ENCODE measurements around the gene NLGN1. TPM values are rescaled to one million over a fixed set of nuclear protein-coding genes. Genes with fewer than 3 reads are reported as not detected.

Gene NLGN1
- total RNA-seq, 1 donor from 2014 or later: 6.5 TPM

DNA sequence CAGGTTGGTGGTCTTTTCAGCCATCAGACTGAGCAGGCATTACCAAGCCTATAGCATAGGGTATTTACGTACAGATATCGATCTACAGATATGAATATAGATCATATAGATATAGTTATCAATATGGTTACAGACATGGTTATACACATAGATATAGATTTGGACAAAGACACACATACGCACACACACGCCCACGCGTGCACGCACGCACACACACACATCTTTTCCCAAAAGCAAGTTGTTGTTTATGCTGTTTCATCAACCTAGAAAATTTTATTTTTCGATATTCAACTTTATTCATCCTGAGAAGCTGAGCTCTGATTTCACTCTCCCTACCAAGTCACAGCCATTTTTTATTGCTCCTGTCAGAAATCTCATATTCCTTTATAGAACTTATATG, 309.1 kb downstream of the NLGN1 start:
- no peak for DNase-seq (ENCODE audit: low spot score)

DNA sequence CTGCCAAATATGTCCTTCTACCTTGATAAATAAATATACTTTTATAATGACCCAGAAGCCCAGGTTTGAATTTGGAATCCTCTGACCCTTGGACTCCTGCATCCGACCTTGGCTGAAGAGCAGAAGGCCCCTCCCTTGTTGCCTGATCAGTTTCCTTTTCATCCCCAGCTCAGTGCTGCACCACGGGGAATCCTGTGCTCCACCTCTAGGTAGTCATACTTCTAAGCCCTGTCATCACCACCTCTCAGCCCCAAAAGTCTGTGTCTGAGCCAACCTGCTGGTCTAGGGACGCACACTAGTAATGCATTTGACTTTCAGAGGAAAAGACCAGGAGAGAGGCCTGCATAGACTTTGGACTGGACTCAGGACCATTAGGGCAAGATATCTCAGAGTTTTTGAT, 310.6 kb downstream of the NLGN1 start:
- DNase-seq (ENCODE audit: low spot score): no peak

DNA sequence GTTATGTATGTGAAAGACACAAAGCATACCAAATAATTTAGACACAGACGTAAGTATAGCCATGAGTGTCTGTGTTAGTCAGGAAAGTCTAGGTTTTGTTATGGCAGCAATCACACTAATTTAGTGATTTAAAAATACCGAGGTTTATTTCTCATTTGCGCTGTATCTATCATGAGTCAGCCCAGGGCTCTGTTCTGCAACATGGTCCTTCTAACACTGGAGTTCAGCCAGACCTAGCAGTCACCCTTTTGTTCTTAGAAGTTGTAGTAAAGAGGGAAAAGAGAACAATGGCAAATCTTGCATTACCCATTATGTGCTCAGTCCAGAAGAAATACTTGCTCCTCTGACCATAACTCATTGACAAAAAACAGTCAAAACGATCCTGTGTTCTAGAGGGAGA, 311.5 kb downstream of the NLGN1 start:
- no peak for DNase-seq (ENCODE audit: low spot score)

DNA sequence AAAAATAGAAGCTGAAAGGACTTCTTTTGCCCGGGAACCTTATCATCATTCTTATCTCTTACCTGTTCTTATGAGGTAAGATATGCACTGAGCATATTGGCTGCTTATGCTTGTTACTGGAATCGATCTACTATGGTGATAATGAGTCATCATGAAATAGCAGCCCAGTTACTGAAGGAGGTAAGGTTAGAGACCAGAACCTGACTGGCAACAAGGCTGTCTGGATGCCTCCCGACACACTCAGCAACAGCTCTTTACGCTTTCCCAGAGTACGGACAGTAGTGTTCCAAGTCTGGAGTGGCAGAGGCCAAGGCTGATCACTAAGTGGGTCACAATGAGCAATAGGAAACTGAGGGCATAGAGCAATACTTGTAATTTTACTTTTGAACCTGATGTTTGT, 314.1 kb downstream of the NLGN1 start:
- DNase-seq (ENCODE audit: low spot score): no peak

DNA sequence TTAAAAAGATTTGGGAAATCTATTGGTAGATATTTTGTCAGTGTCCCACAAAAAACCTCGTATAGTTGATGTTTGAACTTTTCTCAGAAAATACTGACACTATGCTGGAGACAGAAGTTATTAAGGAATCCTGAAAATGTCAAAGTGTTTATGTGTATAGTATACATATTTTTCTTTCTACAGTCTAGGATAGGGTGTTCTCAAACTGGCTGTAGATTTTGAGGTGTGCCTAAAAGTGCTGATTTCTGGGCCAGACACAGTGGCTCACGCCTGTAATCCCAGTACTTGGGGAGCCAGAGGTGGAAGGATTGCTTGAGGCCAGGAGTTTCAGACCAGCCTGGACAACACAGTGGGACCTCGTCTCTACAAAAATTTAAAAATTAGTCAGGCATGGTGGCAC, 322.0 kb downstream of the NLGN1 start:
- no peak for DNase-seq (ENCODE audit: low spot score)

DNA sequence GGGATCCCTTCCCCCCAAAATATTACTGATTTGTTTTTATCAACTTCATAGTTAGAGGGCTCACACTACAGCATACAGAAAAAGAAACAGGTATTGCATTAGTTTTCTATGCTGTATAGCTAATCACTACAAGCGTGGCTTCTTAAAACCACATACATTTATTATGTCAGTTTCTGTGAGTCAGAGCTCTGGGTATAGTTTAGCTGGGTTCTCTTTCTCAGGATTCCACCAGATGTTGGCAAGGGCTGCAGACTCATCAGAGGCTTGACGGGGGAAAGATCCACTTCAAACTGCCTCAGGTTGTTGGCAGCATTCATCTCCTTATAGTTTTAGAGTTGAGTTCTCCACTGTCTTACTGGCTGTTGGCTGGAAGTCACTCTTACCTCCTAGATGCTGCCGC, 328.0 kb downstream of the NLGN1 start:
- no peak for DNase-seq (ENCODE audit: low spot score)

DNA sequence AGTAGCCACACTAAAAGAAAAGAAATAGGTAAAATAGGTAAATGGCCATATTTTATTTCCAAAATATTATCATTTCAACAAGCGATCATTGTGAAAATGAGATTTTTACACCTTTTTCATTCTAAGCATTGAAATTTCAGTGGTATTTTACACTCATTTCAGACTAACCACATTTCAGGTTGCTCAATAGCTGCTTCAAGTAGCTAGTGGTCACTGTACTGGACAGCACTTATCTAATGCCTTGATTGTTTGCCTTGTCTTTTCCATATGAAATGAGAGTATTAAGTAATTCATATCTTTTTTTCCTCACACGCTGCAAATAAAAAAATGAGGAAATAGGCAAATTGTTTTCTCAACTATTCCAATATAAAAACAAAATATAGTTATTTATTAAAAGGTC, 332.8 kb downstream of the NLGN1 start:
- DNase-seq (ENCODE audit: low spot score): no peak

DNA sequence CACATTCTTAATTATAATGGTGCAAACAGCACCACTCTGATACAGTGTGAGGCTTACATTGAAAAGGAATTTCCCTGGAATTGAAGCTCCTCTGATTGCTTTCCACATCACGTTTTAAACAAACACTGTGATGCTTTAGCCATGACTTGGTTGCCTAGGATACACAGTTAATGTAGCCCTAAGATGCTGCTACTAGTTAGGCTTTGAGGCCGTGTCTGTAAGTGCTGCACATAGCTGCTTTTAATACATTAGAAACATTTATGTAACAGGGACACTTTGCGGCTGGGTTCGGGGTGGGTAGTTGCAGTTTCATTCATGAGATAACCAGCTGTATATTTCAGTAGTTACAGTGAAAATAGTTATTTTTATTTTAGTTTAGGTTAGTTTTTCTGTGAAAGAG, 334.7 kb downstream of the NLGN1 start:
- DNase-seq (ENCODE audit: low spot score): no peak

DNA sequence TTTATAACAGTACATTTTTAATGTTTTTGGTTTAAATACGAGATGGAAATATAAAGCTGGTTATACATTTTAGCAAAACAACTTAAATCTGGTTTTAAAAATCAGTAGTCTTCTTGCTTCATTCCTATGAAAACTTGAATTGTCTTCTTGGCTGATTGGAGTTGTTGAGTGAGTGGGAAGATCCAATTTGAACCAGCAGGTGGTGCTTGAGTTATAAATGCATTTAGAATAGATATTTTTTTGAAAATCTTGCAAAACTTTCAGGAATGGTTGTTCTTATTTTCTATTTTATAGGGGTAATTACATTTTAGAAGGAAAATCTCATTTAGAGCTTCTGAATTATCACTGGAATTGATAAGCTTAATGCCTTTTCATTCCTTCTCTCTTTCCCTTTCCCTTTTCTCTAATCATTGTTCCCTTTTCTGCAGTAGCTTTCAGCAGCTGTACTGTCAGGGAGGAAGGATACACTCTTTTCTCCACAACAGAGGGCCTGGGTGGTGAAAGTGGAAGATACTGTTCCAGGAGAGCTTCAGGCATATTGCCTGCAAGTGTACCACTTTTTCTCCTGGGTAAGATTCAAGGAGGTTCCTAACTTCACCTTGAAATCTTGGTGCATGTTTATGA, 335.6 kb downstream of the NLGN1 start:
- DNase-seq (ENCODE audit: low spot score): no peak

DNA sequence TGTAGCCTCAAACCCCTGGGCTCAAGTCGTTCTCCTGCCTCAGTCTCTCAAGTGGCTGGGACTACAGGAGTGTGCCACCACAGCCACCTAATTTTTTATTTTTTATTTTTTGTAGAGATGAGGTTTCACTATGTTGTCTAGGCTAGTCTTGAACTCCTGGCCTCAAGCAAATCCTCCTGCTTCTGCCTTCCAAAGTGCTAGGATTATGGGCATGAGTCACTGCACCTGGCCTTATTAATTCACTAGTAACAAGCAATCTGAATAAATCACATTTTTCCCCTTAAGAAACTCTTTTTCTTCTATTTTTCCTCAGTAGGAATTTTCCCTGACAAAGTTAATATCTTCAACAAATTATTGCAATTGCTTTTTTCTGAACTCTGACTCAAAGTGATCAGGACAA, 336.9 kb downstream of the NLGN1 start:
- no peak for DNase-seq (ENCODE audit: low spot score)

DNA sequence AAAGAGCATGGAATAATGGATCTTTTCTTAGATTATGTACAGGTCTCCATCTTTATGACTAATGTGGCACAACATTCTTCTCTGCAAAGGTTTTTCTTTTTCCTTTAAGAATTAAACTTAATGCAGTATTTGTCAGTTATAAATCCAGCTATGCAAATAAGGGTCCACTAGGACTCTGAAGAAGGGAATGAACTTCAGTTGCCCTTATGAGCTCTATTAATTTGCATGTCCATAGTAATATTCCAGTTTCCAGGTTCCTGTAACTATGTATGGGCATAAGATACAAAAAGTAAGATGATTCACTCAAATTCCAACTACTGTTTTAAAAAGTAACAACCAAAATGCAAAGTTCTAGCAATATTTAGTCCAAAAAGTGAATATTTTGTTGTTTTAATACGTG, 337.4 kb downstream of the NLGN1 start:
- no peak for DNase-seq (ENCODE audit: low spot score)

DNA sequence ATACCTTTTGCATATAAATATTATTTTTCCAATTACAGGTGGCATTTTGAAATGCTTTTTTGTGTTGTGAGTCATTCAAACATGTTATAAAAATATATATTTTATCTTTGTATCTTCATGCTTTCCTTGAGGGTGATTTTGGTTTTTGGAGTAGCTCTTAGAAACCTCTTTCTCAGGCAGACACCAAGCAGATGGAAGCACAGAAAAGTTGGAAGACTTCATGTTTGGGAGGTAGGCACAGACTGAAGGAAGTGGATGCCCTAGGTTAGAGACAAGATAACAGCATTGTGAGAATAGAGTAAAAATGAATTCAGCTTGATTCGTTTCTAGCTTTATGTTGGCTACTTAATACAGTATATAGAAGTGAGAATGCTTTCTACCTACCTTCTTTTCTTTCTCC, 338.3 kb downstream of the NLGN1 start:
- DNase-seq (ENCODE audit: low spot score): no peak

DNA sequence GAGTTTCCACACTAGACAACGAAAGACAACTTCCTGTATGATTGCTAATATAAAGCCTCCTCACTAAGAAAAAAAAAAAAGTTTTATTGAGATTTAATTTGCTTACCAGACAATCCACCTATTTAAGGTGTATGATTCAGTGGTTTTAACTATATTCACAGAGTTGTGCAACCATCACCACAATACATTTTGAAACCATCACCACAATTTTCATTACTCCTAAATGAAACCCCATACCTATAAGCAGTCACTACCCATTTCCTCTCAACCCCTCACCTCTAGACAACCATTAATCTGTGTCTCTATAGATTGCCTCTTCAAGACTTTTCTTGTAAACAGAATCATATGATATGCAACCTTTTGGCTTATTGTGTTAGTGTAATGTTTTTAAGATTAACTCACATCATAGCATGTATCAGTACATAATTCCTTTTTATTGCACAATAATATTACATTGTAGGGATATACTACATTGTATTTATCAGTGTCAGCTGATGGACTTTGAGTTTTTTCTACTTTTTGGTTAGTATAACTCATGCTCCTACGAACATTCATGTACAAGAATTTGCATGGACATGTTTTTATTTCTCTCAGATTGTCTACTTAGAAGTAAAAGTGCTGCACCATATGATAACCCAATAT, 339.7 kb downstream of the NLGN1 start:
- no peak for DNase-seq (ENCODE audit: low spot score)

DNA sequence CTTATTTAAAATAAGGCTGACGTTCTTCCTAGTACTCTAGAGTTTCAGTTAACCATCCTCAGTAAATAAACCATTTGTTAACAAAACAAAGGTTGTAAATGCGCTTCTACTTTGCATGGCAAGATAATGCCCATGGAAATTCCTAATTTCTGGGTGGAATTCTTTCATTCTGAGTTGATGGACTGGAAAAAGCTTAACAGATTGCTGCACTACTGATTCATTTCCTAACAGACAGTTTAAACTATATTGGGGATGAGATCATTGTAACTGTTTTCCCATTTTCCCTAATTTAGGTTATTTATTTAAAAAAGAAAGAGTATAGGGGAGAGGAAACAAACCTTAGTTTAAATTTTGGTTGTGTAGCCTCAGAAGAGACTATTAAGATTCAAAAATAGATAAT, 342.2 kb downstream of the NLGN1 start:
- no peak for DNase-seq (ENCODE audit: low spot score)

DNA sequence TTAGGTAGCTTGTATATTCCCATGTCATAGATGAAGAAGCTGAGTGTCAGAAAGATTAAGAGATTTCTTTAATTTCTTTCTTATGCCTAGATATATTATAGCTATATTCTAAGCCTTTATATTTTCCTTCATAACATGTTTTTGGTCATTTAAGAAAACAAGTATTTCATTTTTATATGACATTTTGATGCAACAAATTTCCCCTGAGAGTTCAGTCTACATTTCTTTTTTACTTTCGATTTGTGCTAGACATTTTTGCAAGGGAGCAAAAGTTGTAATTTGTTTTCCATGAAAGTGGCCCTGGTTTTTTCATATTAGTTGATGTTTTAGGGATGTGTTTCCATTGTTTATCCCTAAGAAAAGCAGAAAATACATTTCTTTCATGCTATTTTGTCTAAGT, 344.9 kb downstream of the NLGN1 start:
- DNase-seq (ENCODE audit: low spot score): no peak

DNA sequence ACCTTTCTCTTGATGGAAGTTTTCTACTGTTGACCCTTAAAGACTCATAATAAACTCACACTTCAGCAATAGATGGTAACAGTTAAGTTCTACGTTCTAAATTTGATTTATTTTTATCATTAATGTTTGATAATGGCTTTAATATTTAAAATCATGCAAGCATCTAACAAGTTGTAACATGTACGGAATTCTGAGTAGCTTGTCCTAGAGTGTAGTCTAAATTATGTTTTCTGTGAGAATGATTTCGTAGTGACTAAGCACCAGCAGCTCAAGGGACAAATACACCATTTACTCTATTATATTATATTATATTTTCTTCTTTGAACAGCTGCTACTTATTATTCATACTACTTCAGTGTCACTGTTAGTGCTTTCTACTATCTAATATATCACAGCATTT, 345.6 kb downstream of the NLGN1 start:
- no peak for DNase-seq (ENCODE audit: low spot score)

DNA sequence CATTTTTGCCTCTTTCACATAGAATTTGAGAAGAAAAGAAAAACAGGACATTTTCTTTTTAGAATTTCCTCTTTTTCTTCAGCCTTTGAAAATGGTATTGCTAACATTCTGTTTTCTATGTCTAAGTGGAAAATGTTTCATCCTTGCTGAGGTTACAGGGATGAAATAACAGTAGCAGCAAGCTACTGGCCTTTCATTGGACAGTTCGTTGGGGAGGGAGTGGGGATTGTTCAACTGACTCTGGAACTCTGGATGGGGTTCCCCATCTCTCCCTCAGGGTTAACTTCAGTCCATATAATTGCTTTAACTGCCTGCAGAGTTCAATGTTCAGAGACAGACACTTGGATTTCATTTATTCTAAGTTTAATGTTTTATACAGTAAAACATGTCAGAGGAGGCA, 346.0 kb downstream of the NLGN1 start:
- DNase-seq (ENCODE audit: low spot score): no peak

DNA sequence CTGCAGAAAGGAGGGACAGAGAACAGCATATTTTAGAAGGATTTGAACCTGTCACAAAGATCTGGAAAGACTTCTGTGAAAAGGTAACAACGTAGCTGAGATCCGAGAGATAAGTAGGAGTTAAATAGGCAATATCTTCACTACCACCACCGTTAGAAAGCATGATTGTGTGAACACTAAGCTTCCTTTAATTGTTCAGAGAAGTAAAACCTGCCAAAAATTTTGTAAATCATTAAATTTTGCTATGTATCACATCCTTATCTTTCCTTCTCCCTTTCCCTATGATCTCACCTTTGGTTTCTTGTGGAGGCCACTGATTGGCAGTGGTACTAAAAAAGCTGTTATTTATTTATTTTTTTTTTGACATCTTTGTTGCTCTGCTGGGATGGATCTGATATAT, 346.9 kb downstream of the NLGN1 start:
- no peak for DNase-seq (ENCODE audit: low spot score)

DNA sequence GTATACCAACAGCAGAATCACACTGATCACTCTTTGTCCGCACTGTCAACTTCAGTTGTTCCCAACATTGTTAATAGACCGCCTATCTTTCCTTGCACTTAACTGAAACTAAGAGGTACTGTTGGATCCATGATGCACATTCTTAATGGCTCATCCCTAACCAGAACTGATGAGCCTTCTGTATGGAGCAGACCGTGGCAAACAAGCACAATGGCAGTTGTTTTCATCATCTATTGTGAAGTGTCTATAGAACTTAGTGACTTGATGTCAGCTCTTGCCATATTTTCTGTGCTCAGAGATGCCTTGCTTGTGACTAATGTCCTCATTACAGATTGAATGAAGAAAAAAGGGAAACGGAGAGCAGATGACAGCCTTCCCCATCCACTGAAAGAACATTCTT, 347.4 kb downstream of the NLGN1 start:
- DNase-seq (ENCODE audit: low spot score): no peak

DNA sequence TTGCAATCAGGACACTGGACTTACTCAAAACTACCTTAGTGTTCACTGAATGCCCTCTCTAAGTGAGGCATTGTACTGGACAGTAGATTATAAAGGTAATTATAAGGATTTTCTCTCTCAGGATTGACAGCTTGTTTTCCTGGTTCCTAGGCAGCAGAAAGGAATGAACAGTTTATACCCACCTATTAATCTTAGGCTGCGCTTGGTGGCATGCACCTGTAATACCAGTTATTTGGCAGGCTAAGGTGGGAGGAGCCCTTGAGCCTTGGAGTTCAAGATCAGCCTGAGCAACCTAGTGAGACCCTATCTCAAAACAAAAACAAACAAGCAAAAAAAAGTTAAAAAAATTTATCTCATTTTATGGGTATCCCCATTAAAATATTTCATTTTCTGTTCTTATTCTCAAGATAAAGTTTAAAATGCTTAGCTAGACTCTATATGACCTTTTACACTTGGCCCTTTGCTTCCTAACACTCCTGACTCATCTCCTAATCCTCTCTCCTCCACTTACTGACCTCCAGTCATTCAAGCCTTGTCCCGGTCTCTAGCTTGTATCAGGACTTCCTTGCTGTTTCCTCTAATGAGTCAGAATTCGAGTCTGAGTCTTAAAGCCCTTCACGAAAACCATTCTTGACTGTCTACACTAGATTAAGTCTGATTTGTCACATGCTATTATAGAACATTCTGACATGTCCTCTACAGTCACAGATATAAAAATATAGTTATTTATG, 348.6 kb downstream of the NLGN1 start:
- no peak for DNase-seq (ENCODE audit: low spot score)

DNA sequence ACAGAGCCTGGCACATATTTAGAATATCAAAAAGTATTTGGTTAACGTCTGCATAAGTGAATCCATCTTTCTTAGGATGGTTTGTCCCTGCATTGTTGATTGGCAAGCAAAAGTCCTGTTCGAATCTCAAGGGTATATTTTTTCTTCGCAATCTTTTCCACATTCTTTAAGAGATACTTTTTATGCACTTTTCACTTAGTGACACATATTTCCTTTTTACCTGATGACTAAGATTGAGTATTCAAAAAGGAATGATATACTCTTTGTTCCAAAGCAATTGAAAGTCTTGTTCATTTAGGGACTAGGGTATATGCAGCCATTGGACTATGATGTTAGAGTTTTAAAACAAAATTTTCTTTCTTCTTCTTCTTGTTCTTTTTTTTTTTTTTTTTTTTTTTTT, 349.9 kb downstream of the NLGN1 start:
- no peak for DNase-seq (ENCODE audit: low spot score)

DNA sequence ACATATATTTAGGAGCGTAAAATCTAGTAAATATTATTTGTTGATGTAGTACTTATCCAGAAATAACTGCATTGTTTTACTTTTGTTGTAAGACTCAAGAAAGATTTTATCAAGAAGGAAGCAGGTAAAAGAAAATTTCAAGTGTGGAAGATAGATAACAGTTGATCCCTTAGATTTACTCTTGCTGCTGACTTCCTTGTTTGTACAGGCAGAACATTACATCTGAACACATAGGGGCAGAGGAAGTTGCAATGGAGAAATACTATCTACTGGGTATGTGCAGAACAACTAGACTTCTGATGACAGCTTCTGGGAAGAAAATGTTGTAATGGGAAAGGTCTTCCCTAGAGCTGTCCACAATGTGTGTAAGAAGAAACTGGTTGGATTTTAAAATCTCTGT, 350.6 kb downstream of the NLGN1 start:
- DNase-seq (ENCODE audit: low spot score): no peak

DNA sequence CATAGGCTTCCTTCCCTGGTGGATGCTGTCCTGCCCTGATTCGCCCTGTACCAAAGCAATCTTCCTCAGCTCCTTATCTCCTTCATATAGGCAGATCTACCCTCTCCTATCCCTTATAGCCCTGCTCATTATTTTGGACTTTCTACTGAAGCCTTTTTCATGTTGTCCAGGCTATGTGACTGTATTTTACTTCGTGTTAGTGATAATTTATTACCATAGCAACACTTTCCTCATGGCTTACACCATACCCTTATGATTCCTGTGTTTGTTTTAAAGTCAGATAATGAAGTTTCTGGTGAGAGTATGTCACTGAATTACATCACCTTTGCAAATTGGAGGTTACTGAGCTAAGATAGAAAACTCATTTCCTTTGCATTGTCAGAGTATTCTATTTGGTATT, 352.6 kb downstream of the NLGN1 start:
- no peak for DNase-seq (ENCODE audit: low spot score)

Measured in mesenteric fat pad (tissue), 1 donor.